ENCODE data around the gene TLCD4. TPM values are rescaled to one million over a fixed set of nuclear protein-coding genes. Genes with fewer than 3 reads are reported as not detected.

TLCD4 gene
- total RNA-seq, 3 donors from 2014 or later: 53.4 to 77.3 (median 55.1) TPM

GRCh38 chr1:95133687-95134086 is 16.5 kb downstream of the TLCD4 start:
- Histone ChIP-seq H3K9me3 (no peaks in the 10 kb centered on the region), H3K36me3 (ENCODE audit: low read depth) (no peaks in the 10 kb centered on the region), H3K4me3 (no peak overlapping the region), H3K4me1 (ENCODE audit: low read depth) (no peaks in the 10 kb centered on the region)
- no peak for TF ChIP-seq CTCF (IDR thresholded peaks at IDR 0.05)
- intact Hi-C loops (cut with DNase I, micrococcal nuclease): no loop called here
- ATAC-seq (no peak), DNase-seq (no peak)

- no peaks in the 10 kb centered on the region for H3K36me3 ChIP-seq (ENCODE audit: low read depth)
- H3K9me3 ChIP-seq: no peaks in the 10 kb centered on the region
- H3K4me3 ChIP-seq: no peak overlapping the region
- no peaks in the 10 kb centered on the region for H3K4me1 ChIP-seq (ENCODE audit: low read depth)
- no peak for TF ChIP-seq CTCF (IDR thresholded peaks at IDR 0.05)
- ATAC-seq: no peak
- intact Hi-C loops (cut with DNase I, micrococcal nuclease): no loop called here
- no peak for DNase-seq
Observed at GRCh38 chr1:95138223-95138622, 21.1 kb downstream of the TLCD4 start.

GRCh38 chr1:95139039-95139438 is 21.9 kb downstream of the TLCD4 start:
- Histone ChIP-seq H3K4me3 (no peak overlapping the region), H3K4me1 (ENCODE audit: low read depth) (no peaks in the 10 kb centered on the region), H3K9me3 (no peaks in the 10 kb centered on the region), H3K36me3 (ENCODE audit: low read depth) (no peaks in the 10 kb centered on the region)
- TF ChIP-seq CTCF (IDR thresholded peaks at IDR 0.05): no peak
- intact Hi-C loops (cut with DNase I, micrococcal nuclease): no loop called here
- ATAC-seq: no peak
- no peak for DNase-seq

- intact Hi-C loops (cut with DNase I, micrococcal nuclease): no loop called here
Observed at GRCh38 chr1:95140791-95141190, 23.6 kb downstream of the TLCD4 start.

GRCh38 chr1:95145493-95145892 is 28.3 kb downstream of the TLCD4 start:
- Histone ChIP-seq H3K4me3 (no peak overlapping the region), H3K4me1 (ENCODE audit: low read depth) (no peaks in the 10 kb centered on the region), H3K36me3 (ENCODE audit: low read depth) (no peaks in the 10 kb centered on the region), H3K9me3 (no peaks in the 10 kb centered on the region)
- no peak for TF ChIP-seq CTCF (IDR thresholded peaks at IDR 0.05)
- DNase-seq (no peak), ATAC-seq (no peak)
- intact Hi-C loops (cut with DNase I, micrococcal nuclease): no loop called here

More at GRCh38 chr1:95140791-95141190, 23.6 kb downstream of the TLCD4 start:
- Histone ChIP-seq H3K36me3 (ENCODE audit: low read depth) (no peaks in the 10 kb centered on the region), H3K4me3 (no peak overlapping the region), H3K4me1 (ENCODE audit: low read depth) (no peaks in the 10 kb centered on the region), H3K9me3 (no peaks in the 10 kb centered on the region)
- DNase-seq (no peak), ATAC-seq (no peak)
- TF ChIP-seq CTCF (IDR thresholded peaks at IDR 0.05): no peak

GRCh38 chr1:95146637-95147036 is 29.5 kb downstream of the TLCD4 start:
- Histone ChIP-seq H3K4me1 (ENCODE audit: low read depth) (no peaks in the 10 kb centered on the region), H3K9me3 (no peaks in the 10 kb centered on the region), H3K36me3 (ENCODE audit: low read depth) (no peaks in the 10 kb centered on the region), H3K4me3 (no peak overlapping the region)
- no peak for TF ChIP-seq CTCF (IDR thresholded peaks at IDR 0.05)
- DNase-seq: no peak
- intact Hi-C loops (cut with DNase I, micrococcal nuclease): no loop called here
- ATAC-seq: no peak

All from mucosa of descending colon (tissue), 3 donors.